NCI-H2171 (cell line): ENCODE measurements around the gene MUSTN1.

Experiments used
- DNase-seq: peaks from one replicate; lab custom pipeline; 2025; lab: John Stamatoyannopoulos, UW

The MUSTN1 gene

DNA sequence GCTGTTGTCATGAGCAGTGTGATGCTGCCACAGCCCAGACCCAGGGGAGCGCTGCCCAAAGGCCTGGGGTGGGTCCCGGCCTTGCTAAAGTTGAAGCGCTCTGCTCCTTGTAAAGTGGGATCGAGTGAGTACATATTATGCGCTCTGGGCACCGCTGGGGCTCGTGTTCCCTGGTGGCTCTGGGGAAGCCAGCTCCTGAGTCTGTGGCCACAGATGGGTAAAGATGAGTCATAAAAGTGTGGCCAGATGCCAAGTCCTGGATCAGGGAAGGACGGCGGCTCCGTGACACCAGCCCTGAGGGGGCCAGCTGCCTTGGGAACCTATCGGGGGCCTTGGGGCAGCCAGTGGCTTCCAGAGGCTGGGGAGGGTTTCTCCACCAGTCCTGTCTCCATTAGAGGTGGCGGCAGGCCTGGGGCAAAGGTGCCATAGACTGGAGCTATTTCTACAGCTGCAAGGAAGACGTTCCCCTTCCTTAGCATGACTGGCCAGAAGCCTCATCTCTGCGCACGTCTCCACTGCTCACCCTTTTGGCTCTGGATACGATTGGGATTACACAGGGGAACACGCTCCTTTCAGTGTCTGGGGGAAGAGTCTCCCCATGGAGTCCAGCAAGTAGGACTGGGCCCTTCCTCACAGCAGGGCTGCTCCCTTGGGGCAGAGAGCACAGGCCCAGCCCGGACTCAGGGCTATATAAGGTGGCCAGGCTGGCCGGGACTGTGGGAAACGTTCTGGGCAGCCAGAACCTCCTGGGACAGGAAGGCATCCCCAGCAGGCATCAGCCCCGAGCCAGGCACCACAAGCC is 3.1 kb downstream of the MUSTN1 start:
- DNase-seq: no peak

- no peak for DNase-seq
Measured at GRCh38 chr3:52830535-52831258, 4.1 kb downstream of the MUSTN1 start, which contains the start of gene ITIH4. Gene ITIH4 (minus strand): TSS chr3:52830672. CDS start chr3:52830642, 30 bp downstream.

GRCh38 chr3:52829906-52830463 is 4.8 kb downstream of the MUSTN1 start:
- DNase-seq: no peak

GRCh38 chr3:52829482-52829881 is 5.3 kb downstream of the MUSTN1 start:
- no peak for DNase-seq

GRCh38 chr3:52827866-52828376 is 6.9 kb downstream of the MUSTN1 start:
- DNase-seq: no peak

DNA sequence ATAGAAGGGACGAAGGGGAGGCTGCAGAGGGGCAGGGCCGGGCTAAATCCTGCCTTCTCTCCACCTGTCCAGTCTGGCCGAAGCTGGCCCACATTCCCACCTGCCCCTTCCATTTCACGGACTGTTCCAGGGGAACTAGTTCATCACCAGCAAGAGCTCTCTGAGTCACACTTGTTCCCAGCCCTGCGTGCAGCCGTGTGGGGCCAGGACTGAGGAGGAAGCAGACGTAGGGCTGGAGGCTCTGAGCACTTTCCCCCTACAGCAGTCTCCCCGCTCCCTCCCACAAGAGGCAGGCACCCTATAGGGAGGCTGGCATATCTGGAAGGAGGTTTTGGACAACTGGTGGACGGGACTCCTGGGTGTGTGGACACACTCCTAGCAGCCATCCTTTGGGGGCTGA is 7.4 kb downstream of the MUSTN1 start:
- DNase-seq: no peak

DNA sequence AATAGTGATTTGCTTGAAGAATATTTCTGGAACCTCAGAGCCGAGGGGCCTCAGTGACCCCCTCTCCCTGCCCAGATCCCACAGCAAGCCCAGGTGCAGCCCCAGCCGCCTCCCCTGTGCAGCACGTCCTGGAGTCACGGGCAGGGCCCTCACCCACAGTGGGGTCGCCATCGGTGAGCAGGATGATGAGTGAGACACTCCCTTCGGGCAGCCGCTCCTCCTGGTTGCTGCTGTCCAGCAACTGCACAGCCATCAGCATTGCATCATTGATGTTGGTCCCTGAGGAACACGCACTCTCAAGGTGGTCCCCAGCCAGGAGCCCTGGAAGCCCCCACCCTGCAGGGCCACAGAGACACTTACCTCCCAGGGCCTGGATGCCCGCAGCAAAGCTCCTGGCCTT is 10.8 kb downstream of the MUSTN1 start:
- no peak for DNase-seq

- no peak for DNase-seq
Measured at GRCh38 chr3:52822363-52822762, 12.5 kb downstream of the MUSTN1 start.

- no peak for DNase-seq
Measured at GRCh38 chr3:52820736-52821135, 14.1 kb downstream of the MUSTN1 start.

- no peak for DNase-seq
Measured at GRCh38 chr3:52819936-52820335, 14.9 kb downstream of the MUSTN1 start.

GRCh38 chr3:52817860-52818259 is 17.0 kb downstream of the MUSTN1 start:
- no peak for DNase-seq

GRCh38 chr3:52817221-52817620 is 17.6 kb downstream of the MUSTN1 start:
- no peak for DNase-seq

- DNase-seq: no peak
Measured at GRCh38 chr3:52816654-52817053, 18.2 kb downstream of the MUSTN1 start.

GRCh38 chr3:52816199-52816598 is 18.6 kb downstream of the MUSTN1 start:
- no peak for DNase-seq

DNA sequence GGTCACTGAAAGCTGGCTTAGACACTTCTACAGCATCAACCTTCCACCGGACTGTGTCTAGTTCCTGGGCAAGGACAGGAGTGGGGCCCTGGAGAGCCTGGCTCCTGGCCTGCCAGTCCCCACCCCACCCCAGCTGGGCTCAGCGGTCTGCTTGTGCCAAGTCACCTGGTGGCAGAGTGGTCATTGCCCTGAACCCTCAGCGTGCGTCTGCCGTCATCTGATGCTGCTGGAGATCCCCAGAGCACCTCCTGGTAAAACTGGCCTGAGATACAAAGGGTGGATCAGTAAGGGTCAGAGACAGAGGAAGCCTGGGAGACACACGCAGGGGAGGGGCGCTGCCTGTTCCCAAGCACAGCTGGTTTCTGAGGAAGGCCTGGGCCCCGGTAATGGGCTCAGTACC is 21.0 kb downstream of the MUSTN1 start:
- no peak for DNase-seq

GRCh38 chr3:52811452-52812011 is 23.3 kb downstream of the MUSTN1 start:
- DNase-seq: no peak

GRCh38 chr3:52810923-52811322 is 23.9 kb downstream of the MUSTN1 start:
- DNase-seq: no peak

DNA sequence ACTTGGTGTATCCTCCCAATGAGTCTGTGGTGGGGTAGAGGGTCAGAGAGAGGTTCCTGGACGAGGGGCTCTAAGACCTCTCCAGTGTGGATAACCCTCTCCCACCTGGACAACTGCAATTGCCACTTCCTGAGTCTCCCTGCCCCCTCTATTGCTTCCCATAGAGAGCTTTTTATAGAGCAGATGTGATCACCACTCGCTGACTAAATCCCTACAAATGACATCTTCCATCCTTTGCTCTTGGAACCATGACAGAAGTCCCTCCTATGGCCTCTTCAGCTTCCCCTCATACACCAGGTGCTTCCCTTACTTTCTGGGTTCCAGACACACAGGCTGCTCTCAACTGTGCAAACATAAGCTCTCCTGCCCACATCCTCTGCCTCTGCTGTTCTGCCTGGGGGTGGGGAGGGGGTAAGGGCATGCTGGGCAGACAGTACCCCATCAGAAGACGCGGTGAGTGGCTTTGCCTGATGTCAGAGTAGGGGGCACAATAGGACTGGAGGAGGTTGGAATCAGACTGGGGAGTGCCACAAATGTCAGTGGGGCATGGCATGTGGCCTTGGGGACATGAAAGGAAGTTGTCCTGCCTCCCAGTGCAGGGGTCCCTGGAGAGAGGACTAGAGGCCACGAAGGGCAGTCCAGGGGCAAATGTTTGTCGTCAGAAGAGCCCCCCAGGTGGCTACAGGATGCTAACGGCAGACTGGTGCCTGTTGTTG is 25.0 kb downstream of the MUSTN1 start:
- no peak for DNase-seq

- no peak for DNase-seq
Measured at GRCh38 chr3:52809149-52809548, 25.7 kb downstream of the MUSTN1 start.

- DNase-seq: no peak
Measured at GRCh38 chr3:52805270-52806039, 29.4 kb downstream of the MUSTN1 start.

DNA sequence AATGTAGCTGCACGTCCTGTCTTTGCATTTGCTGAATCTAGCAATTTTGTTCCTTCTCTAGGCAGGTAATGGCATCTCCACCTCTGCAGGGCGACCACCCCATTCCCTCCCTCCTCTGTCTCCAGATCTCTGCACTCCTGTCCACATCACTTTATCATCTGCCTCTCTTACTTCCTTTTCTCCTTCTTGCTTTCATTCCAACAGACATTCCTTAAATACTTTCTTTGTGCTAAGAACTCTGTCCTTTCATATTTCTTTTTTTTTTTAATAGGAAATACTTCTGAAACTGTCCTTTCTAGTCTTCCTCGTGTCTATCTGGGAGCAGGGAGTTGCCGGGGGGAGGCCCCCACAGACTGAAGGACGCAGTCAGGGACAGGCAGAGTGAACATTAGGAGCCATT is 33.0 kb downstream of the MUSTN1 start:
- no peak for DNase-seq
